GM18867 (cell line): Measurements from ENCODE around the gene KNSTRN.

Source experiments
- ATAC-seq: cut with Tn5 transposase; IDR thresholded peaks from one replicate; pipeline ENCODE4 v1.9.1; 2021; ENCODE audit warnings: mild to moderate bottlenecking, moderate library complexity; ENCODE audit not compliant: unreplicated experiment

Gene KNSTRN

GRCh38 chr15:40365624-40366456 is 16.7 kb upstream of the KNSTRN start:
- no peak for ATAC-seq

- no peak for ATAC-seq
Observed at GRCh38 chr15:40366457-40367370, 15.8 kb upstream of the KNSTRN start.

GRCh38 chr15:40367371-40367685 is 15.2 kb upstream of the KNSTRN start:
- ATAC-seq, result no peak

GRCh38 chr15:40367686-40368611 is 14.6 kb upstream of the KNSTRN start:
- peak; percentile 84 for ATAC-seq

GRCh38 chr15:40368719-40369473 is 13.6 kb upstream of the KNSTRN start:
- ATAC-seq, result no peak

- ATAC-seq, result no peak
Observed at GRCh38 chr15:40369474-40369869, 13.0 kb upstream of the KNSTRN start.

- no peak for ATAC-seq
Observed at GRCh38 chr15:40369971-40370370, 12.6 kb upstream of the KNSTRN start.

- no peak for ATAC-seq
Observed at GRCh38 chr15:40372981-40373380, 9.5 kb upstream of the KNSTRN start.

GRCh38 chr15:40377606-40378005 is 4.9 kb upstream of the KNSTRN start:
- no peak for ATAC-seq

- ATAC-seq, result no peak
Observed at GRCh38 chr15:40379374-40379773, 3.1 kb upstream of the KNSTRN start.

GRCh38 chr15:40379853-40380252 is 2.7 kb upstream of the KNSTRN start:
- ATAC-seq, result no peak

GRCh38 chr15:40380636-40381035 is 1.9 kb upstream of the KNSTRN start:
- ATAC-seq, result no peak

- no peak for ATAC-seq
Observed at GRCh38 chr15:40381818-40382529, 547 bp upstream of the KNSTRN start.

GRCh38 chr15:40386480-40386879 is 4.0 kb downstream of the KNSTRN start:
- ATAC-seq, result no peak

- ATAC-seq, result no peak
Observed at GRCh38 chr15:40388941-40389823, 6.7 kb downstream of the KNSTRN start.

- ATAC-seq, result no peak
Observed at GRCh38 chr15:40389824-40390595, 7.5 kb downstream of the KNSTRN start.

- ATAC-seq, result no peak
Observed at GRCh38 chr15:40392986-40393948, 10.7 kb downstream of the KNSTRN start.
